MM.1S (cell line): ENCODE data around the gene ARHGAP26.

Experiments
- EZH2 ChIP-seq: fragments of 300-600 bp; sonication (generic); optimal IDR thresholded peaks from 2 replicates; pipeline ENCODE3; 2017; ENCODE audit warnings: low read depth, mild to moderate bottlenecking, antibody characterized with exemption, low read length, mixed read lengths
- EZH2phosphoT487 ChIP-seq: fragments of 300-600 bp; sonication (generic); IDR thresholded peaks from 2 replicates; pipeline ENCODE4 v1.6.1; 2018; ENCODE audit warnings: antibody characterized with exemption, low read length
- TF ChIP-seq, protein P1 (sequence below): fragments of 300-600 bp; sonication (generic); IDR thresholded peaks from 2 replicates; pipeline ENCODE4 v1.5.1; 2016; ENCODE audit warnings: antibody characterized with exemption, low read length, mixed read lengths

DNA sequence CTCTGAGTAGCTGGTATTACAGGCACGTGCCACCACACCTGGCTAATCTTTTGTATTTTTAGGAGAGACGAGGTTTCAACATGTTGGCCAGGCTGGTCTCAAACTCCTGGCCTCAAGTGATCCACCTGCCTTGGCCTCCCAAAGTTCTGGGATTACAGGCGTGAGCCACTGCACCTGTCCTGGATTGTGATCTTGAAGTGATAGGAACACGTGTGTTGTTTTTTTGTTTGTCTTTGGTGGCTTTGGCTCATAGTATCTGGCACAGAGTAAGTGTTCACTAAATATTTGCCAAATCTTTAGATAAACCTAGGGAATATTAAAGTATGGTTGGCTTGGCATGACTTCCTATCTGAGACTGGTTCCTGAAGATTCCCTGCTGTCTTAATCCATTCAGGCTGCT lies 172.7 kb downstream of the ARHGAP26 start:
- TF ChIP-seq, protein P1, sequence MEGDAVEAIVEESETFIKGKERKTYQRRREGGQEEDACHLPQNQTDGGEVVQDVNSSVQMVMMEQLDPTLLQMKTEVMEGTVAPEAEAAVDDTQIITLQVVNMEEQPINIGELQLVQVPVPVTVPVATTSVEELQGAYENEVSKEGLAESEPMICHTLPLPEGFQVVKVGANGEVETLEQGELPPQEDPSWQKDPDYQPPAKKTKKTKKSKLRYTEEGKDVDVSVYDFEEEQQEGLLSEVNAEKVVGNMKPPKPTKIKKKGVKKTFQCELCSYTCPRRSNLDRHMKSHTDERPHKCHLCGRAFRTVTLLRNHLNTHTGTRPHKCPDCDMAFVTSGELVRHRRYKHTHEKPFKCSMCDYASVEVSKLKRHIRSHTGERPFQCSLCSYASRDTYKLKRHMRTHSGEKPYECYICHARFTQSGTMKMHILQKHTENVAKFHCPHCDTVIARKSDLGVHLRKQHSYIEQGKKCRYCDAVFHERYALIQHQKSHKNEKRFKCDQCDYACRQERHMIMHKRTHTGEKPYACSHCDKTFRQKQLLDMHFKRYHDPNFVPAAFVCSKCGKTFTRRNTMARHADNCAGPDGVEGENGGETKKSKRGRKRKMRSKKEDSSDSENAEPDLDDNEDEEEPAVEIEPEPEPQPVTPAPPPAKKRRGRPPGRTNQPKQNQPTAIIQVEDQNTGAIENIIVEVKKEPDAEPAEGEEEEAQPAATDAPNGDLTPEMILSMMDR: no peak
- TF ChIP-seq EZH2phosphoT487 (no peak), EZH2 (no peak)
